Mesothelial cell of epicardium (in vitro differentiated cells): Measurements from ENCODE around the gene KANSL1. TPM values are rescaled to one million over a fixed set of nuclear protein-coding genes. Genes with fewer than 3 reads are reported as not detected.

ENCODE experiments used
- DNase-seq, 2 experiments: peaks; one replicate each; pipeline ENCODE4 v3.0.0; 2021; ENCODE audit warnings: low spot score in 2 of 2; ENCODE audit not compliant: unreplicated experiment in 2 of 2
- H3K27ac Mint-ChIP-seq: 2 replicates; pipeline ENCODE4 v1.8.0; 2021; ENCODE audit warnings: mixed read lengths
- H3K27me3 Mint-ChIP-seq: 2 replicates; pipeline ENCODE4 v1.8.0; 2021; ENCODE audit warnings: low read depth, mixed read lengths
- H3K36me3 Mint-ChIP-seq: 2 replicates; pipeline ENCODE4 v1.8.0; 2021; ENCODE audit warnings: mixed read lengths
- H3K4me1 Mint-ChIP-seq: 2 replicates; pipeline ENCODE4 v1.8.0; 2021; ENCODE audit warnings: mixed read lengths
- H3K4me3 Mint-ChIP-seq: 2 replicates; pipeline ENCODE4 v1.8.0; 2021; ENCODE audit warnings: mild to moderate bottlenecking, moderate library complexity, mixed read lengths
- H3K9me3 Mint-ChIP-seq: 2 replicates; pipeline ENCODE4 v1.8.0; 2021; ENCODE audit warnings: mixed read lengths
- total RNA-seq: library from RNA; stranded (reverse); gene quantifications from 3 replicates; pipeline ENCODE4 v1.2.1, GENCODE V29; 2021
- TF ChIP-seq, protein P1 (sequence below): fragments of 200-600 bp; sonication (generic); IDR thresholded peaks from one replicate; pipeline ENCODE4 v1.5.0; 2021; ENCODE audit warnings: antibody characterized with exemption; ENCODE audit not compliant: unreplicated experiment

The KANSL1 gene
- total RNA-seq, 1 donor from 2014 or later: 189 TPM

DNA sequence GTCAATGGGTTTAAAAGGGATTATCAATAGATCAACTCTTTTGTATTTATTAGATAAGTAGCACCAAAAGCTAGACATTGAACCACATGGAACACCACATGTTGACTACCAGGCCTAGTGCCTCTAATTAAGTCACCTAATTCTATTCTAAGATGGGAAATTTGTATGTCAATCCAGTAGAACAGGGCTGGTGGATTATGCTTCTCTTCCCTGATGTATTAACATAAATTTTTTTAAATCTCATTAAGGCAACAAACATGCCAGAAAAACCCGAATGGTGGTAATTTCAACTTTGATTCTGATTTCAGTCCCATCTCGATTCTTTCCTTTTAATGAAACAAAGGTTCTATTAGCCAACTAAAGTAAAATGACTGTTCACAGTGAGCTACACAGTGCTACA is 92.6 kb downstream of the KANSL1 start:
- H3K27ac Mint-ChIP-seq: peak overlapping the region; percentile 93
- TF ChIP-seq, protein P1, sequence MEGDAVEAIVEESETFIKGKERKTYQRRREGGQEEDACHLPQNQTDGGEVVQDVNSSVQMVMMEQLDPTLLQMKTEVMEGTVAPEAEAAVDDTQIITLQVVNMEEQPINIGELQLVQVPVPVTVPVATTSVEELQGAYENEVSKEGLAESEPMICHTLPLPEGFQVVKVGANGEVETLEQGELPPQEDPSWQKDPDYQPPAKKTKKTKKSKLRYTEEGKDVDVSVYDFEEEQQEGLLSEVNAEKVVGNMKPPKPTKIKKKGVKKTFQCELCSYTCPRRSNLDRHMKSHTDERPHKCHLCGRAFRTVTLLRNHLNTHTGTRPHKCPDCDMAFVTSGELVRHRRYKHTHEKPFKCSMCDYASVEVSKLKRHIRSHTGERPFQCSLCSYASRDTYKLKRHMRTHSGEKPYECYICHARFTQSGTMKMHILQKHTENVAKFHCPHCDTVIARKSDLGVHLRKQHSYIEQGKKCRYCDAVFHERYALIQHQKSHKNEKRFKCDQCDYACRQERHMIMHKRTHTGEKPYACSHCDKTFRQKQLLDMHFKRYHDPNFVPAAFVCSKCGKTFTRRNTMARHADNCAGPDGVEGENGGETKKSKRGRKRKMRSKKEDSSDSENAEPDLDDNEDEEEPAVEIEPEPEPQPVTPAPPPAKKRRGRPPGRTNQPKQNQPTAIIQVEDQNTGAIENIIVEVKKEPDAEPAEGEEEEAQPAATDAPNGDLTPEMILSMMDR: no peak
- no peak overlapping the region for H3K4me3 Mint-ChIP-seq
- peaks cover 26% of the 10 kb centered on the region for H3K4me1 Mint-ChIP-seq
- H3K36me3 Mint-ChIP-seq: no peaks in the 10 kb centered on the region
- no peak for DNase-seq
- no peaks in the 10 kb centered on the region for H3K27me3 Mint-ChIP-seq
- H3K9me3 Mint-ChIP-seq: no peaks in the 10 kb centered on the region

DNA sequence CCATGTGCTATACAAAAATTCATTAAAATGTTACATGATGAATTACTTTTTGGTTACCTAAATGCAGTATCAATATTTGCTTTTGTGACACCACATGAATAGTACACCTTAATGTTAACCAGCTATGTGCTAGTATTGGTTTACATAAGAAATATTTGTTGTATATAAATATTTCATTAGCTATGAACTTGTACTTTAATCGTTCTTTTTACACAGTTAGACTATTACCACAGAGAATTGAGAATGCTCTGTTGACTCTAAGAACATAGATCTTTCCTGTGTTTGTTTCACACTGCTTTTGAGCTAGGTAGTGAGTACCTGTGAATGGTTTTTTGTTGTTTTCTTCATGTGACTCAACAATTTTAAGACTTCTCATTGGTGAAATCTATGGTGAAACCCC is 93.4 kb downstream of the KANSL1 start:
- H3K9me3 Mint-ChIP-seq: no peaks in the 10 kb centered on the region

DNA sequence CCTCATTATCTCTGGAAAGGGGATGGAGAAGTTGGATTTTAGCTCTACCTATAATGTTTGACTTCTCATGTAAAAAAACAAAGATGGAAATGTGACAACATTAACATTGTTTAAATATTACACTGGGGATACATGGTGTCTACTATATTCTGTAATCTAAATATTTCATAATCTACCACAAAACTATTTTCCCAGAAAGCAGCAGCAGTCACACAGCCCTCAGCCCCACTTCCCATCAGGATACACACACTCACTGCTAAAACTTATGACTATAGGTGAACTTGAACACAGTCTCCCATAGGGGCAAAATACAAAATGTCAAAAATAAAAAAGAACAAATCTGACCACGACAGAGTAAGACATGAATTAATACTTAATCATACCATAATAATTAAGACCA is 95.7 kb downstream of the KANSL1 start:
- no peak overlapping the region for H3K27ac Mint-ChIP-seq
- peaks cover 27% of the 10 kb centered on the region for H3K4me1 Mint-ChIP-seq
- no peaks in the 10 kb centered on the region for H3K27me3 Mint-ChIP-seq
- H3K9me3 Mint-ChIP-seq: no peaks in the 10 kb centered on the region
- DNase-seq: no peak
- H3K4me3 Mint-ChIP-seq: no peak overlapping the region
- peaks cover 2% of the 10 kb centered on the region for H3K36me3 Mint-ChIP-seq
- TF ChIP-seq, protein P1: no peak

More for the DNA sequence above, 93.4 kb downstream of the KANSL1 start:
- Mint-ChIP-seq H3K4me3 (no peak overlapping the region), H3K27ac (no peak overlapping the region), H3K4me1 (peaks cover 28% of the 10 kb centered on the region), H3K27me3 (no peaks in the 10 kb centered on the region), H3K36me3 (no peaks in the 10 kb centered on the region)
- DNase-seq: no peak
- TF ChIP-seq, protein P1: no peak

DNA sequence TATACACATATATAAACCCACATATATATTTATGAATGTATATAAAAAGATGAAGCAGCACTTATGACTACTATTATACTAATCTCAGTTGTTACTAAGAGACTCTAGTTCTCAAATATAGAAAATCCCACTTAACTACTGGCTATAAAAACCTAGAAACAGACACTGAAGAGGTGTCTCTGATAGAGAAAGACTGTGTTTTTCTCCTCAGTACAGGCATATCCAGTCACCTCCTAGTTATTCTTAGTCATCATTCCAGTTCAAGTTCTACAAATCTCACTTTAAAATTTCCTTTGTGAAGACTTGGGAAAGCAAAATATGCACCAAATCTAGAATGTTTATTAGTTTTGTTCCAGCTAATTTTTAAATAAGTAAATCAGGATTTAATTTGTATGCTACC is 100.2 kb downstream of the KANSL1 start:
- TF ChIP-seq, protein P1: no peak
- Mint-ChIP-seq H3K27ac (no peak overlapping the region), H3K27me3 (no peaks in the 10 kb centered on the region), H3K9me3 (no peaks in the 10 kb centered on the region), H3K36me3 (peaks cover 23% of the 10 kb centered on the region), H3K4me1 (peaks cover 7% of the 10 kb centered on the region), H3K4me3 (no peak overlapping the region)
- DNase-seq: no peak

DNA sequence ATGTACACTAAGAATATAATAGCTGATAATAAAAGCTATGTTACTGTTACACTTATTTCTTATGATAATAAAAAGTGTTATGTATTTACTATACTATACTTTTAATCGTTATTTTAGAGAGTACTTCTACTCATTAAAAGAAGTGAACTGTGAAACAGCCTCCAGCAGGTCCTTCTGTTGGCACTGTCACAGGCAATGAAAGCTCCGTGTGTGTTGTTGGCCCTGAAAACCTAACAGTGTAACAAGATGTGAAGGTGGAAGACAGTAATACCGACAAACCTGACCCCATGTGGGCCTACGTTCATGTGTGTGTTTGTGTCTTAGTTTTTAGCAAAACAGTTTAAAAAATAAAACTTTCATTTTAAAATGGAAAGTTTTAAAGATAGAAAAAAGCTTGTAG is 102.4 kb downstream of the KANSL1 start:
- Mint-ChIP-seq H3K9me3 (no peaks in the 10 kb centered on the region), H3K36me3 (peaks cover 23% of the 10 kb centered on the region), H3K4me1 (peaks cover 2% of the 10 kb centered on the region), H3K27me3 (no peaks in the 10 kb centered on the region), H3K4me3 (no peak overlapping the region), H3K27ac (no peak overlapping the region)
- TF ChIP-seq, protein P1: no peak
- DNase-seq: no peak

DNA sequence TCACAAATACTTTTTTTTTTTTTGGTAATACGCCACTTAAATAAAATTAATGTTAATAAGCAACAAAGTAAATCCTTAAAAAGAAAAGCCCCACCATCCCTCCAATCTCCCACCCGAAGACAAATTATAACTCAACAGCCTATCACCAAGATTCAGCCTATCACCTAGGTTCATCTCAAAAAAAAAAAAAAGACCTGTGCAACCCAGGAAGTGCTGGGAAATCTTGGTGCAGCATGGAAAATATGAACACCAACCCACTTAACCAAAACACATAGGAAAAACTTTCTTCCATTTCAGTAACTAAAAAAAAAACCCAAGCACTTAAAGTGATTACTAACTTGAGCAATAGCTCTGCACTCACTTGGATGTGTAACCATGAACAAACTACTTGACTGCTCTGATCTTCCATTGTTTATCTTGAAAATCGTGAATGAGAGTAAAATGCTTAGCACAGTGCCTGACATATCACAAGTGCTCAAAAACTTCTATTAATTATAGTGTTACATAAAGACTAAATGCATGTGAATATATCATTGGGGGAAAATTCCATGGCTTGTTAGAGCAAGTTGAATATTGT is 103.8 kb downstream of the KANSL1 start:
- TF ChIP-seq, protein P1: no peak
- no peak overlapping the region for H3K27ac Mint-ChIP-seq
- H3K4me1 Mint-ChIP-seq: no peaks in the 10 kb centered on the region
- H3K4me3 Mint-ChIP-seq: no peak overlapping the region
- no peaks in the 10 kb centered on the region for H3K9me3 Mint-ChIP-seq
- DNase-seq: no peak
- H3K27me3 Mint-ChIP-seq: no peaks in the 10 kb centered on the region
- H3K36me3 Mint-ChIP-seq: peaks cover 23% of the 10 kb centered on the region
